GM19397 (cell line): Measurements from ENCODE around the gene DGKD.

Experiments
- ATAC-seq: cut with Tn5 transposase; IDR thresholded peaks from one replicate; pipeline ENCODE4 v1.9.1; 2021; ENCODE audit warnings: mild to moderate bottlenecking, moderate library complexity; ENCODE audit not compliant: unreplicated experiment

Gene DGKD

DNA sequence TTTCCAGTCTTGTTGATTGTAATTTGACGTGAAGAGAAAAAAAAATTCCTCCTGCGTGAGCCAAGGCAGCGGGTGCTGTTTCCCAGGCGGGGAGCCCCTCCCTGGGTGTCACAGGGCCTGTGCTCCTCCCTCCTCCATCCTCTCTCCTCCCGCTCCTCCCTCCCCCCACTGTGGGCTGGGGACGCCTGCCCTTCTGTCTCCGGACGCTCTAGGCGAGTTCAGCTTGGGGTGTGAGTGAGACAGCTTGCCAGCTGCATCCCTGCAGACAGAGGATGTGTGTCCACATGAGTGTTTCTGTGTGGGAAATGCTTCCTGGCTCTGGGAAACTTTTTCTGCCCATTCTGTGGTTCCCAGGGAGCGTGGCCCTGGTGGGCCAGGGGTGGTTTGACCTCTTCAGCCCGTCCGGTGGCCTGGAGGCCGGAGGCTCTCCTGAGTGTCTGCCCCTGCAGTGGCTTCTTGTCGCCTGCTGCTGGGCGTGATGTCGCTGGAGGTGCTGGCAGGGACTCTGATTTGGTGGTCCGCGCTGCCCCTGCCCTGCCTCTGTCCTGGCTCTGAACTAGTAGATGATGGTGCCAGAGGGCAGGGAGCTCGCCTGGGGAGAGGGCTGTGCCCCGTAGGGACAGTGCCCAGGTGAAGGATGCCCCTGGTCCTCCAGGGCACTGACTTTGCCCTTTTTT, 115.9 kb downstream of the DGKD start:
- no peak for ATAC-seq

DNA sequence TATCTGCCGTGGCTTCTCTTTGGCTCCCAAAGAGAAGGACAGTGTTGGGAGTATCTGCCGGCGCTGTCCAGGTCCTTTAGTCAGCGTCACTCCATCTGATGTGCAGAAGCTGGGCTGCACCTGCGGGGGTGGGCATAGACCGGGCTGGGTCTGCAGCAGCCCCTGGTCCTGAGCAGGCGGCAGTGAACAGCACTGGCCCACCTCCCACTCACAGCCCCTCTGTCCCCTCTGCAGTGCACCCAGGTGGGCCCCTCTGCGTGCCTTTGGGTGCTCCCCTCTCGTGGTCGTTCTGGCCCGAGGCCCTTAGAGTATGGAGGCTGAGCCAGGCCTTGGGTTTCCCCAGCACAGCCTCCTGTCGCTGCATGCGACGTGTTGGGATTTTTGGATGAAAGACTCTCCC, 116.5 kb downstream of the DGKD start:
- ATAC-seq, result no peak

DNA sequence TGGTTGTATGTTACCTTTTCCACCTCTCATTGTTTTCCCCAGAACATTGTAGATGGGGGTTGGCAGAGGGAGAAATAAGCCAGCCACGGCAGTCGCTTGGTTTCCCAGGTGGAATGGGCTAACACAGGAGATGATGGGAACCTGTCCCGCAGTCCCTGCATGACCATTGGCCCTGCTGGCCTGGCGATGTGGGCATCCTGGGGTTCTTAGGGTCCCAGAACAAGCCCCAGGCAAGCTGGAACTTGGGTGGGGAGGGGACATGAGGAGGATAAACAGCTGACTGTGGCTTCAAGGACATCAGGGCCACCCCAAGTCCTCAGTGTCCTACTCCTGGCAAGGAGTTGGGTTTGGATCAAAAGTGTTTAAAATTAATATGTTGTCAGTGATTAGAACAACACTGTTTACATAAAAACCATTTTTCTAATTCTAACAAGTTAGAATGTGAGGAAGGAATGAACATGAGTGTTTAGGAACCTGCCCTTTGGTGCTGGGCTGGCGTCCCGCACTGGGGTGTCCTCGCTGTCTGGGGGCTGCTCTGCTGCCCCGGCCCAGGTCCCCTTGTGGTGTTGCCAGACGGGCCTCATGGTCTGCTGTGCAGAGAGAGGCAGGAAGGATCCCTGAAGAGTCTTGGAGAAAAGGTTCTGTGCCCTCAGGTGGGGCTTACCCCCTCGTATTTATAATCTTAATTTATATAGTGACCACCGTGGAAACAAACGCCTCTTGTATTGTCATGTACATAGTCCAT, 117.2 kb downstream of the DGKD start:
- ATAC-seq, result no peak

DNA sequence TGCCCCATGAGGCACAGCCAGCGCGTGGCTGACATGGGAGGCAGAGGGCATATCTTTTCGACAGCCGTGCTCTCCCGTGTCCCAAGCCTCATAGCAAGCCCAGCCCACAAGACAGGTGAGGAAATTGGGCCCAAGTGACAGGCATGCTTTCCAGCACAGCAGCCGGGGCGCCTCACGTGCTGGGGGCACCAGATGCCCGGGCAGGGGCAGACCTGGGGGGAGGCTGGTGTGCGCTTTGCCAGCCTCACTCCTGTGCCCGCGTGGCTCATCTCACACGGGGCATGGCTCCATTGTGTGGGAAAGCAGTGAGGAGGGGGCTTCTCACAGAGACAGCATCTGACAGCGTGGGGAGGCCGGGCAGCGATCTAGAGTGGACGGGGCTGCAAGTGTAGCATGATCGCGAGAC, 119.1 kb downstream of the DGKD start:
- ATAC-seq, result no peak

DNA sequence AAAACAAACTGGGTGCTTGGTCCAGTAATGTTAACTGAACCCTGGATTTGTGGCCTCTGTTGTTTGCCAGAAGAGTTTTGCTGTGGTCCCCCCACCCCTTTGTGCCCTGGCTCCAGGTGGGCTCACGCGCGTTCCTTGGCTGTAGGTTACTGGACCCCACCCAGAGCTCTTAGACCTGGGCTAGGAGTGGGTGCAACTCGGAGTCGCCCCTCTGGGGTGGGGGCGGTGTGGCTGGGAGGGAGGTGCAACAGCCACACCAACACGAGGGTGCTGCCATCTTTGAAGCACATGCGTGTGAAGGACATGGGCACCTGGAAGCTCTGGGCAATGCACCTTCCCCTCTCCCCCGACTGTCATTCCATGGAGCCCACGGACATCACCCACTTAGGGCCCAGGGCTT, 119.6 kb downstream of the DGKD start:
- ATAC-seq, result no peak

DNA sequence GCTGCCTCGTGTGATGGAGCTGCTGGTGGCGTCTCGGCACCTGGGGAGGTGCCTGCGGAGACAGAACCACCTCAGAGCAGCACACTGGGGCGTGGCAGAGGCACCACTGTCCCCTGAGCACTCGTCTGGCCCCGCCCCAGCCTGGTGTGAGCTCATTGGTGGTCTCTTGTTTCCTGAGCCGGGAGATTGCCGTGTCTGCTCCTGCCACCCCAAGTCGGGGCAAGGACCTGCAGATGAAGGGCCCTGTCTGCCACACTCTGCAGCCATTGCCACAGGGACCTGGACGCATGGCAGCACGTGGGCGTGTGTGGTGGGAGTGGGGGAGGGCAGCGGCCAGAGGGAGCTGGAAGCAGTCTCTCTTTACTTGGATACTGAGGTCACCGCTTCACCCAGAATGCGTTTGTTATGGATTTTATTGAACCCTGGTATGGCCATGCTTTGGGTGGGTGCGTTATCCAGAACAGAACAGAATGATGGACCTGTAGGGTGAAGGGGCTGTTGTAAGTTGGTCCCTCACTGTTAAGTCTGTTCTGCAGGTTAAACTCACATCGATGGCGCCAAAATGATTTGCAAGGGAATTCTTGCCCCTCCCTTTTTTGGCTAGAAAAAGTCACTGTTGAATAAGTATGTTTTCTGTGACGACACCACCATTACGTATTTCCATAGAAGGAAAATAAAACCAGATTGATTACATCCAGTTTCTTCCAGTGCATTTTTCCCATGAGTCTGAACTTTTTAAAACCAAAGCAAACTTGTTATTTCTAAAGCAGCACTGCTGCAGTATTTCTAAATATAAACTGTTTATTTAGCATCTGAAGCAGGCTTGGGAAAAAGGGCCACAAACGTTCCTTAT, 120.2 kb downstream of the DGKD start:
- no peak for ATAC-seq

DNA sequence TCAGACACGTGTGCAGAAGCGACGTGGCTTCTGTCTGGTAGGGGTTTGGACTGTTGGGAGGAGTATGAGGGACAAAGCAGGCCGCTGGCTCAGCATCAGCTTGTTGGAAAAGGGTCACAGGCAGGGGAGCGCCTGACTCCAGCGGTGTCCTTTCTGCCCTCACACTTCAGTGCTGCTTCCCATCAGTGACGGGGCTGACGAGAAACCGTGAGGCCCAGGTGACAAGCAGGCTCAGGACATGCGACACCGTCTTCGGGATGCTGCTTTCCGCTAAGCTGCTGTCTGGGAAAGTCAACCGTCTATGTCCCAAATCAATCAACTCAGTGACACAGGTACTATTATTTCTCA, 121.7 kb downstream of the DGKD start:
- no peak for ATAC-seq

DNA sequence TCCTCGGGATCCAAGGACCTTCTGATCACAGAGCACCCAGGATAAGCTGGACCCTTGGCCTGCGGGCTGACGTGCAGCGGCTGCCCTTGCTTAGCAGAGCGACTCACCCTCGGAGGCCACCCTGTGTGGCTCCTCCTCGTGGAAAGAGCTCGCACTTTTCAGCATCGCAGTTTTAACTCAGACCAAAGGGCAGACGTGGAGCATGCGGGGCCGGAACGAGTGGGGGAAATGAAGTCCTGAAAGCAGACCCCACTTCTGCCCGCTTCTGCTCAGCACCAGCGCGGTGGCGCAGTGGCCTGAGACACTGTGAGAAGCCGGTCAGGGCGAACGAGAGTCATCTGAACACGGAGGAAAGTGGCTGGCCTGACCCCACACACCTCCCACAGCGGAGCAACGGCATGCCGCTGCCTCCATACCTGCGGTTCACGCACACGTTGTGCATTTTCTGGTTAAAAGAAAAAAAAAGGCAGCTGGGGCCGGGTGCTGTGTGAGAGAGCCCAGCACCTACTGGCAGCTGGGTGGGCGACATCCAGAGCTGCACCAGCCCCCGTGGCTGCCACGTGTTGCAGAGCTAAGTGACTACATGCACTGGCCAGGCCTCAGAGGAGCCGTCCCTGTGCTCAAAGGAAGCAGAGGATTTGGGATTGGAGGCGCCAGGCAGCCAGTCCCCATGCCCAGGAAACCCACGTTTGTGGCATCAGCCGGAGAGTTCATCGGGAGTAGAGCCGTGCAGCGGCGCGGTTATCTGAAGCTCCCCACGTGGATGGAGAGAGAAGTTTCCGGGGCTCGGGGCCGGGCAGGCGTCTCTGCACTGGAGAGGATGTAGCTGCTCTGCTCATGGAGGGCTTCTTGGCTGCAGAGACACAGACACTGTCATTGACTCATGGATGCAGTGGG, 122.6 kb downstream of the DGKD start:
- ATAC-seq, result no peak

DNA sequence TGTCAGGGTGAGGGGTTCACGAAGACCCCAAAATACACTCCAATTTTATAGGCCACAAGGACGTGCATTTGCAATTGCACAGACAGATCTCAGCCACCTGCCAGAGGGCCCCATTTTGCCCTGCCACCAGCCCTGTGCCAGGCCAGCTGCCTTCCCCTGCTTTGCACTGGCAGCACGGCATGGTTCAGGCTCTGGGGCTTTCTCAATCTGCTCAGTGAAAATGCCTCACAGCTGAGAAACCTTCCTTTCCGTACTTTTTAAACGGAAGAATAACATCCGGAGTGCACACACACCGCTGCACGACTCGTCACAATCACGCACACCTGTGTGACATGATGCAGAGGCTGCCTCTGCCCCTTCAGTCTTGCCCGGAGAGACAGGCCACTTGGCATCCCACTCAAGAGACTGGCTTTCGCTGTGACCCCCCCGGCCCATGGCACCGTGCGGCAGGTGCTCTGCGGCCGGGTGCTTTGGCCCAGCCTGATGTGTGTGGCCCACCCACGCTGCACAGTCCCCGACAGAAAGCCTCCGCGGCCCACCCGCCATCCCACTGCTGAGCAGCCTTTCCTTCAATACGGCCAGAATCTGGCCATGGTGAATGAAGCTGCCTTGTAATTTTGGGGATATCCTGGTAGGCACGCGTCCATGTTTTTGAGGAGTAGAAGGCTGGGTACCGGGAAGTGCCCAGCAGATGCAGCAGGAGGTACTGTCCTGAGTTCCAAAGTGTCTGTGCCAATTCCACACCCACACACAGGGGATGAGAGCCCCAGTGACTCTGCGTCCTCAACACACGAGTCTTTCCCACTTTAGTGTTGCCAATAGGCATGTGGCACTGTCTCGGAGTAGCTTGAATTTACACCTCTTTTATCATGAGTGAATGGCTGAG, 123.5 kb downstream of the DGKD start:
- no peak for ATAC-seq

DNA sequence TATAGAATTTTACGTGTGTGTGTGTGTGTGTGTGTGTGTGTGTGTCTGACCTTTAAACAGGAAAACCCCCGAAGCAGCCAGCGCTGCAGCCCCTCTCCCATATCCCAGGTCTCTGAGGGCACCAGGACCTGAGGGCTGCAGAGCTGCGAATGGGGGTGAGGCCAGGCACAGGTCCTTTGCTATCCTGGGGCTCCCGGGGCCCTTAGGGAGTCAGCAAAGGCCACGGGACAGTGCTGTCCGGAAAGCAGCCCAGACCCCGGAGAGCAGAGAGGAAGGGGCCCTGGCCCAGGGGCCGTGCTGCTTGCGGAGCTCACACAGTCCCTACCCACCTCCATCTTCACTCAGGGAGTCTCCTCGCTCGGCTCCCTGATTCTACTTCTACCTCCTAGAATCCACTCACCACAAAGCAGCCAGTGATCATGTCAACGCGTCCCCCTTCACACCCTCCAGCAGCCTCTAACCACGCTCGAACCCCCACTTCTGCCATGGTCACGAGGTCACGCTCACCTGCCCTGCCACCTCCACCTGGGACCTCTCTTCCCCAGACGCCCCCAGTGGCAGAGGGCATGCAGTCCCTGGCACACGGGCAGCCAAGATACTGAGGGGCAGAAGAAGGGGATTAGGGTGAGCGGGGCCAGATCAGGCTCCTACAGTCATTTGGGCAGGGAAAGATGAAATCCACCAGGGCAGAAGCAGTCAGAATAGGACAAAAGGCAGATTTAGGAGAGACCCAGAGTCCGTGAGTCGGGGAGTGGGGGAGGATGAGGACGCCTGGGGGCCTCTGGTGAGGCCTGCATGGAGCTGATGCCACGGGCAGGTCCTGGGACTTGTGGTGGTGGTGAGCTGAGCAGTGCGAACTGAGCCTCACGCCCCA, 125.6 kb downstream of the DGKD start:
- ATAC-seq, result no peak

DNA sequence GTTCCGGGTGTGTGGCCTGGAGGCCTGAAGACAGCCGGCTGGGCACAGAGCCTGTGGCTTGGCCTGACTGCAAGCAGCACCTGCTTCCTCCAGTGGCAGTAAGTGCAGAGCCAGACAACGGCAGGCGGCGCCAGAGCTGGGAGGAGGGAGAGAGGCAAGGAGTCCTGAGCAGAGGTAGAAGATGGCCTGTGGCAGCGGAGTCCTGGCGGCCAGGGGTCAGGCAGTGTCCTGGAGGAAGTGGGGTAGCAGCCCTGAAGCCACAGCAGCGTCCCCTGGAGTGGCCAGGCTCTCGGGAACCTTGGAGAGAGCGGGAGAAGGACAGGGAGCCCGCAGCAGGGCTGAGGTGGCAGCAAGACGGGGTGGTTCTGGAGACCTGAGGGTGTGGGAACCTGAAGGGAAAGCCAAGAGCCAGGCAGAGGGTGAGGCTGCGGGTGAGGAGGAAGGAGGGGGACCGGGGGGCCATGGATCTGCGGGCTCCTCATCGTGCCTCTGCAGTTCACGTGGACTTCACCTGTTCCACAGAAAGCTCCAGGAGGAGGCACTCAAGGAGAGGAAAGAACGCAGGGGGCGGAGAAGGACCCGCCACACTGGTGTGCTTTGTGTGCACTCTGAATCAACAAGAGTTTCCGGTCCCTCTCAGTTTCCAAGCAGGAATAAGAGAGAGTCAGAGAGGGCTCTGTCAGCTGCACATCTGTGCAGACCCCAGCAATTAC, 126.4 kb downstream of the DGKD start:
- no peak for ATAC-seq

DNA sequence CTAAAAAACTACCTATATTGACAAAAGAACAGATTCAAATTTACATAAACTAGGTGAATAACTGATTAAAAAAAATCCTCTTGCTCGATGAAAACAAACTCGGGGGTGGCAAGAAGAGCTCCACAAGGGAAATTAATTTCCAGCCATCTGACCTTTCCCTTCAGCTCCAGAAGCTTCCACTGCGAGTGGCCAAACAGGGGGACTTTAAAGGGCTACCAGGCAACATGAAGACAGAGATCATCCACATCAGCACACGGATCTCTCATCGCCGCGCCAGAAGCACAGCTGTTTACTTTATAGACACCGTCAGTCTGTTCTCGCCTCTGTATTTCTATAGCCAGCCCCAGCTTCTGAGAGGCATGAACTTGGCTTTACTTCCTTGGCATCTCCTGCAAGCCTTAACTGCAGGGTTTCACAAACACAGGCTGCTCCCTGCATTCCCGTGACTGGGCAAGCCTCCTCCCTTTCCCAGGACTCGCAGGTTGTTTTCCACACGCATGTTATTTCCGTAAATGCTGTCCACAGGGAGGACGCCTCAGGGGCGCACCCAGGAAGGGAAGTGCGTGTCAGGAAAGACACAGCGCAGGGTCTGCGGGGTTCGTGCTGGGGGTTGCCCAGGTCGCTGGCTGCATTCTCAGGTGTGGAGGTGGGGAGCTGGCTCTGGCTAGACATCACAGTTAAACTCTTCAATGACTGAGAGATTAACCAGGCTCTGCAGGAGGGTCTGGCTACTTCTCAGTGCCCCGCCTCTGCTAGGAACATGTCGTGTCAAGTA, 127.3 kb downstream of the DGKD start:
- ATAC-seq, result no peak

DNA sequence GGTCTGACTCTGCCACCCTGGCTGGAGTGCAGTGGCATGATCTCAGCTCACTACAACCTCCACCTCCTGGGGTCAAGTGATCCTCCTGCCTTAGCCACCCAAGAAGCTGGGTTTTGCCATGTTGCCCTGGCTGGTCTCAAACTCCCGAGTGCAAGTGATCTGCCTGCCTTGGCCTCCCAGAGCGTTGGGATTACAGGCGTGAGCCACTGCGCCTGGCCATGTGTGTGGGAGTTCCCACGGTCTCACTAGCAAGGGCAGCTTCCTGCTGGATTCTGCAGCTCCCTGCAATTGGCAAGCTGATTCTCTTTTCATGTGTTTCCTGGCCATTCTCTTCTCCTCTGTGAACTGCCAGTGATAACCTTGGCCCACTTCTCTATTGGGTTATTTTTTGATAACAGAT, 128.3 kb downstream of the DGKD start:
- ATAC-seq, result no peak

DNA sequence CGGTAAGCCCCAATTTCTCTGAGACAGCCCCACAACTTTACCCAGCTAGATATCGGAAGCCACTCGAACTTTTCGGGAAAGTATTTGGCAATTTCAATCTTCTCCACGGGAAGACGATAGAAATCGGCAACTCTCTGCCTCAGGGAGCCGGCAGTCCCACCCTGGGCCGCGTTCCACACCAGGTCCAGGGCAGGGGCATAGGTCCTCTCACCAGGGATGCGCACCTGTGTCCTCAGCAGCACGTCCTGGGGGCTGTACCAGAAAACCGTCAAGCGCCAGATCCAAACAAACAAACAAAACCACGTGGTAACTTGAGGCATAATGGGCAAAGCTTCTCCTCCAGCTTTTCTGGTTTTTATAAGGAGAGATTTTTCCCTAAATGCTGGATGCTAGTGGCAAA, 131.4 kb downstream of the DGKD start:
- no peak for ATAC-seq

DNA sequence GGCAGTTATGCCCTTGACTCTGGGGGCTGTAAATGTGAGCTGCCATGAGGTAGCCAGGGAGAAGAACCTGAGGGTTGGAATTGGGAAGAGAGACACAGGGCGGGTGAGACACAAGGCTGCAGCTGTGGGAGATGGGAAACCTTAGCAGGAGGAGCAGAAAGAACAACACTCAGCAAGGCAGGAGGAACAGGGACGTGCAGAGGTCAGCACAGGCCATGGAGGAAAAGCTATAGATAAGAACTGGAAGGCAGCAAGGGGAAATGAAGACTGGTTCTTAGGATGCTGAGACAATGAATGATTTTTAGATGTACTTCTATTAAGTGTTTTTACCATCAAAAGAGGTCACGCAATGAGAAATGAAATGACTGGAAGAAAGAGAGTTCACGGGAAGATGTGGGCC, 132.1 kb downstream of the DGKD start:
- no peak for ATAC-seq

DNA sequence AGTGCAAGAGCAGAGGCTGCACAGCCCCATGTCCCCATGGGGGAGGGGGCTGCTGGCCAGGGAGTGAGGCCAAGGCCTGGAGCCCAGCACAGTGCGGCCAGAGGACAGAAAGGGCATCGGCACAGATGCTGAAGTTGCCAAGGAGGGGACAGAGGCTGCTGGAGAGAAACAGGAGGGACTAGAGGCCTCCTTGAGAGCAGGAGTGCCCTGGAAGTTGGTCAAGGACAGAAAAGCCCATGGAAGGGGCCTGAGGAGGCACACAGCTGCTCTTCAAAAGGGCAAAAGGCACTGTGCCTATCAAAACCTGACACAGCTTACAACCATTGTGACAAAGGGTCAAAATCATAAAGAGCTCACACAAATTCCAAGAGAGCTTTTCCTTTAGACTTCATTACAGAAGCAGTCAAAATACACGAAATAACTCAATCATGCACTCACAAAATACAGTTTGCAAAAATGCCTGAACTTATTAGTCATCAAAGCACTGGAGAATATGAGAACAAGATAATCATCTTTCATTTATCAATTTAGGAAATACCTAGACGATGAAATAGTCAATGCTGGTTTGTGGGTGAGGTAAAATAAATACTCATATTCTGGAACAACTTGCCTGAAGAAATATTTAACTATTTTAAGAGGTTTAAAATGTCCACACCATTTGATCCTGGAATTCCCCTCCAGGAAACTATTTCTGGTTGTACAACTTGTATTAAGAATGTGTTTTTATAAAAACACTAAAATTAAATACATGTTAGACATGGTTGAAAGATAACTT, 132.7 kb downstream of the DGKD start:
- ATAC-seq, result no peak
